Lower lobe of right lung (tissue), 2 donors: Measurements from ENCODE around the gene SYTL2. TPM values are rescaled to one million over a fixed set of nuclear protein-coding genes. Genes with fewer than 3 reads are reported as not detected.

Source experiments
- ATAC-seq, 2 donors: fragments of 200-7000 bp; cut with Tn5 transposase; one replicate each; pipeline ENCODE4 v1.9.1; 2020 to 2022; ENCODE audit warnings: mild to moderate bottlenecking in 2 of 2, moderate library complexity in 2 of 2
- DNase-seq: peaks from one replicate; pipeline ENCODE4 v3.0.0-alpha.2; 2020
- H3K27ac ChIP-seq: fragments of 200-600 bp; one replicate; pipeline ENCODE4 v1.8.0; 2022
- H3K27me3 ChIP-seq: fragments of 200-600 bp; one replicate; pipeline ENCODE4 v1.8.0; 2022; ENCODE audit warnings: low read depth
- H3K36me3 ChIP-seq: fragments of 200-600 bp; one replicate; pipeline ENCODE4 v1.8.0; 2022; ENCODE audit warnings: mild to moderate bottlenecking
- H3K4me1 ChIP-seq: fragments of 200-600 bp; one replicate; pipeline ENCODE4 v1.8.0; 2022
- H3K4me3 ChIP-seq: fragments of 200-600 bp; one replicate; pipeline ENCODE4 v1.8.0; 2022; ENCODE audit warnings: mild to moderate bottlenecking
- H3K9me3 ChIP-seq: fragments of 200-600 bp; one replicate; pipeline ENCODE4 v1.8.0; 2022
- intact Hi-C: fragments of 100-400 bp; cut with DNase I; formaldehyde crosslinking; loops from one replicate; pipeline ENCODE4 v1.11.0; 2022
- total RNA-seq: library from RNA; stranded (reverse); fragmentation: NEBNext Ultra II Directional; extraction: Animal tissue kit (Norgen Biotek cat#: 25700); gene quantifications from one replicate; pipeline ENCODE4 v1.2.1, GENCODE V29; 2021
- TF ChIP-seq, protein P1 (sequence below): fragments of 200-600 bp; IDR thresholded peaks from one replicate; pipeline ENCODE4 v1.8.0; 2022; ENCODE audit warnings: antibody characterized with exemption, mild to moderate bottlenecking
- donor health status: DM: no; HTN: yes; CAD: no; lungs with severe emphysema.

SYTL2 gene
- total RNA-seq, 1 donor from 2014 or later: 23.6 TPM

DNA sequence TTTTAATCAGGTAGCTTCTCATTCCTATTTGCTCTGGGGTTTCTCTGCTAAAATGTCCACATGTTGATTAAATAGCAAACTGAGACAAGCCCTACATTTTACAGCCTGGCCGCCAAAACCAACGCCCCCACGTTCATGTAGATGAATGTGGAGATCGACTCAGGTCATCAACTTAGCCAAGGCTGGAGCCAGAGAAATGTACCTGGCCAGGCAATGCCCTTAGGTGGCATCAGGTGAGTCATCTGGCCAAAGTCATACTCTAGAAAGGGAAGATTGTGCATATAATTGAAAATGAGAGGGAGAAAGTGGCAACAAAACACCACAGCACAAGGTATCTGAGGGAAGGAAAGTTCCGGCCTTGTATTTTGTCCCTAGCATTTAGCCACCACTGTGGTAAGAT, 87.9 kb downstream of the SYTL2 start:
- H3K27me3 ChIP-seq: no peaks in the 10 kb centered on the region
- no peaks in the 10 kb centered on the region for H3K4me1 ChIP-seq
- intact Hi-C loops: no loop called here
- H3K36me3 ChIP-seq: no peaks in the 10 kb centered on the region
- DNase-seq (no peak), ATAC-seq (no peak)
- TF ChIP-seq, protein P1, sequence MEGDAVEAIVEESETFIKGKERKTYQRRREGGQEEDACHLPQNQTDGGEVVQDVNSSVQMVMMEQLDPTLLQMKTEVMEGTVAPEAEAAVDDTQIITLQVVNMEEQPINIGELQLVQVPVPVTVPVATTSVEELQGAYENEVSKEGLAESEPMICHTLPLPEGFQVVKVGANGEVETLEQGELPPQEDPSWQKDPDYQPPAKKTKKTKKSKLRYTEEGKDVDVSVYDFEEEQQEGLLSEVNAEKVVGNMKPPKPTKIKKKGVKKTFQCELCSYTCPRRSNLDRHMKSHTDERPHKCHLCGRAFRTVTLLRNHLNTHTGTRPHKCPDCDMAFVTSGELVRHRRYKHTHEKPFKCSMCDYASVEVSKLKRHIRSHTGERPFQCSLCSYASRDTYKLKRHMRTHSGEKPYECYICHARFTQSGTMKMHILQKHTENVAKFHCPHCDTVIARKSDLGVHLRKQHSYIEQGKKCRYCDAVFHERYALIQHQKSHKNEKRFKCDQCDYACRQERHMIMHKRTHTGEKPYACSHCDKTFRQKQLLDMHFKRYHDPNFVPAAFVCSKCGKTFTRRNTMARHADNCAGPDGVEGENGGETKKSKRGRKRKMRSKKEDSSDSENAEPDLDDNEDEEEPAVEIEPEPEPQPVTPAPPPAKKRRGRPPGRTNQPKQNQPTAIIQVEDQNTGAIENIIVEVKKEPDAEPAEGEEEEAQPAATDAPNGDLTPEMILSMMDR: no peak
- no peaks in the 10 kb centered on the region for H3K9me3 ChIP-seq
- no peak overlapping the region for H3K27ac ChIP-seq
- no peak overlapping the region for H3K4me3 ChIP-seq

DNA sequence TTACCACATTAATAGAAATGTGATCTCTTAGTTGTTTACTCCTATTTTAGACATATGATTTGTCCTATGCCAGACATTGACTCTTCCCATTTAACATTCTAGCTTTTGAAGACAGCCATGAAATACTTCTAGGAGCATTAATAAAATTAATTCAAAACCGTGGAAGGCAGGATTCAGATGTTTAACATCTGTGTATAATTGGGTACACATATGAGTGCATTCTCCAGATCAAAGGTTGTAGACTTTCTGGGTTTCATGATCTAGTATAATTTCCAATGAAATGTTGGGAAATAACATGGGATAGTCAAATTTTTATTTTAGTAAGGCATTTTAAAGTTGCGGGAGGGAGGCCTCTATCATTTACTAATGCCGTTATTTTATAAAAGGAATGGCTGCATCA, 89.8 kb downstream of the SYTL2 start:
- Histone ChIP-seq H3K4me3 (no peak overlapping the region), H3K9me3 (no peaks in the 10 kb centered on the region), H3K27ac (no peak overlapping the region), H3K36me3 (no peaks in the 10 kb centered on the region), H3K27me3 (no peaks in the 10 kb centered on the region), H3K4me1 (no peaks in the 10 kb centered on the region)
- intact Hi-C loops: no loop called here
- no peak for DNase-seq
- TF ChIP-seq, protein P1: no peak
- ATAC-seq: no peak

DNA sequence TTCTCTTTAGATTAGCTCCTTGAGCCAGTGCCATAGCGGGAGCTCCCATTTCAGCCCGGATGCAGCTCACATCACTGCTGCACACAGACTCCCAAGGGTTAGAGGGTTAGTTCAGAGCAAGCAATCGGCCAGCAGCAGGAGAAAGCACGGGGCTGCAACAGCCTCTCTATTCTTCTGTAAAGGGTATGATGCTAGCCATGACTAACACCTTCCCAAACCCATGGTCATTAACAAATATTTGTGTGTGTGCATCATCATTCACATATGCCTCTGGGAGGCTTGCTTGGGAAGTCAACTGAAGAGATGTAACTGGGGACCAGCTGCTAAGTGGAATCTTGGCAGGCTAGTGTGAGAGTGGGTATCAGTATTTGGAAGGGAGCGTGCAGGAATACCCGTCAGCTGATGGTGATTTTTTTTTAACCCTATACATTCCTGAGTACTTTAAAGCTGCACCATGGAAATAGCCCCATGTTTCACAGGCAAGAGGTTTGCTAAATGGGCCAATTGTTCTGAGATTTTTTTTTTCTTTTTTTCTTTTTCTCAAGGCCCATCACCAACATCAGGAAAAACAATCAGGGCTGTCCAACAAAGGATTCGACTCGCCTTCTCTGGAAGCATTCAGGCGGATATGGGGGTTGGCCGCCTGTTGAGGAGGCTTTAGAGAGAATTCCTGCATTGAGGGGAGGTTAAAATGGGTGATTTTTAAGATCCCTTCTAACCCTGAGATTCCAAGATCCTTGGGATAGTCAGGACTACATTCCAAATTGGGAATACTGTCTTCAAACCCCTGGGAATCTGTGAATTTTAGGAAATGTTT, 91.7 kb downstream of the SYTL2 start:
- DNase-seq: no peak
- H3K27ac ChIP-seq: peak overlapping the region; percentile 66
- H3K4me3 ChIP-seq: peak overlapping the region; percentile 29
- no peaks in the 10 kb centered on the region for H3K4me1 ChIP-seq
- ATAC-seq: peak; percentile 47 to 72
- intact Hi-C loops: no loop called here
- TF ChIP-seq, protein P1: no peak
- no peaks in the 10 kb centered on the region for H3K9me3 ChIP-seq
- H3K27me3 ChIP-seq: no peaks in the 10 kb centered on the region
- no peaks in the 10 kb centered on the region for H3K36me3 ChIP-seq

DNA sequence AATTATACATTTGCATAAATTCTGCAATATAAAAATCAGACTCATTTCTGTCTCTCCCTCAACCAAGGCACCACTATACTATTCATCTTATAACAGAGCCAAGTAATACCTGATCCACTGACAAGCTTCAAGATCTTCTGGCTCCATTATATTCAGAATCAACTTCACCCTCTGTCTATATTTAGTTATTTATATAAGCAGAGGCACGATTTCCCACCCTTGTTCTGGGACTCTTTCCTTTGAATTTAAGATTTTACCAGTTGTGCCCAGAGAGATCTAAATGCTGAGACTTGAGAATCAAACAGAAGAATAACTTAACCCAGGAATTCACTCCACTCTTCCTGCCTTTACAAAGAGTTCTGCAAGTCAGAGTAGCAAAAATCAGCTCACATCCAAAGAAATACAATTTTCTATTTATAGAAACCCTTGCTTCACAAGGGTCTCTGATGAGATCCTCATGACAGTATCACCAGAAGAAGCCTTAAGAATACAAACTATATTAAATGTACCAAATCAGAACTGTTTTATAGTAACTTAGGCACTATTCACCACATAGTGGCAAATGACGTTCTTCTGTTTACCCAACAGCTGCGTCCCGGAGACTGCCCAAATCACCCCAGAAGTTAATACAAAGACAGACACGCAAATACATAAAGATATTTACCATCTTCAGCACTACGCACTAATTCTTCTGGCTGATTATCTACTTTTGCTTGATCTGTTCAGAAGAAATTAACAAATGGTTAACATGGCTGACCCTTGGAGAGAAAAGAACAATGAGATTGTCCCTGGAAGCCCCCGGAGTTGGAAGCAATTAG, 92.6 kb downstream of the SYTL2 start:
- Histone ChIP-seq H3K4me3 (peak overlapping the region; percentile 29), H3K27me3 (no peaks in the 10 kb centered on the region), H3K4me1 (no peaks in the 10 kb centered on the region), H3K27ac (peak overlapping the region; percentile 66), H3K9me3 (no peaks in the 10 kb centered on the region), H3K36me3 (no peaks in the 10 kb centered on the region)
- intact Hi-C loops: no loop called here
- no peak for DNase-seq
- ATAC-seq: no peak
- TF ChIP-seq, protein P1: no peak

DNA sequence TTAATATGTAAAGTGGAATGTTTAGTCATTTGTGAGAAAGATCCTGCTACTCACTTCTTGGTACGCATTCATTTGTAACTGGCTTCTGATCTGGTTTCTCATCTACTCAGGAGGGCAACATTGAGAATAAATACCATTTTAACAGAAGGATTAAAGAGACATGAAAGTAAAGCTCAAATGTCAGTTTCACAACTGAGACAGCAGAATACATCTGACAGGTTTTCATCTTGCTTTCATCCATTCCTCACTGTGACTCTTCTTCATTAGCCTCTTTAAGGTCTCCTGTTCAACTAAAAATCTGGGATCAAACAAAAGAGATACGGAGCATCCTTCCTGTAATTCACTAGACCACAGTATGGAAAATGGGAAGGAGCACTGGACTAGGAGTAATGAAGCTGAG, 93.5 kb downstream of the SYTL2 start:
- TF ChIP-seq, protein P1: no peak
- intact Hi-C loops: no loop called here
- ATAC-seq: no peak
- no peaks in the 10 kb centered on the region for H3K36me3 ChIP-seq
- DNase-seq: no peak
- H3K9me3 ChIP-seq: no peaks in the 10 kb centered on the region
- no peaks in the 10 kb centered on the region for H3K27me3 ChIP-seq
- no peaks in the 10 kb centered on the region for H3K4me1 ChIP-seq
- H3K4me3 ChIP-seq: no peak overlapping the region
- H3K27ac ChIP-seq: no peak overlapping the region
